ENCODE data around the gene SMPX. TPM values are rescaled to one million over a fixed set of nuclear protein-coding genes. Genes with fewer than 3 reads are reported as not detected.

Gene SMPX
- polyA plus RNA-seq, 3 donors: not detected

DNA sequence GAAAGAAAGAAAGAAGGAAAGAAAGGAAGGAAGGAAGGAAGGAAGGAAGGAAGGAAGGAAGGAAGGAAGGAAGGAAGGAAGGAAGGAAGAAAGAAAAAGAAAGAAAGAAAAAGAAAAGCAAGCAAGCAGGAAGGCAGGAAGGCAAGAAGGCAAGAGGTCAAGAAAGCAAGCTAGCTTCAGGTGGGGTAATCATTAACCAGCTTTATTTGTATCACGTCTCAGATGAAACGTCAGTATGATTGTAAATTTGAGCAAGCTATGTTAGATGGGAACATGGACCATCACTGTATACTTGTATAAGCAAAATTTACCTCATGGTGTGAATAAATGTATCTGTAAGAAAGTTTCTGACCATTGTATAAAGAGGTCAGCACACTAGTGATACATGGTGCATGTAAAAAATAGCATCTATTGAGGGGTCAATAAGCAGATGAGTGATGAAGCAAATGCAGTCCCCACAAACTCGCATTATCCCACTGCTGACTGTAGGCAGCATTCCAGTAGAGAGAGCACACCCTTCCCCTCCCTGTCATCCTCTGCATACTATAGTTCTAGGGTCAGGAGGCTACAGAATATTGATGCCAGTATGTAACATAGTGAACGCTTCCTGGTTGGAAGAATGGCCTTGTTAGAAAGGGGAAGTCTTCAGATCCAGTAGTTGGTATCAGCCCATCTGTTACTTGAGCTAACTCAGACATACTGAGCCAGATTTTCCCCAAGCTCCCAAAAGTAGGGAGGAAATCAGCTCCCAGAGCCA is 83.3 kb downstream of the SMPX start:
- Histone ChIP-seq H3K4me2 (replicated peaks; ENCODE audit: extremely low read depth, low read length, poor library complexity, severe bottlenecking) (no peak overlapping the region), H4K20me1 (ENCODE audit: insufficient read depth, low read length) (no peaks in the 10 kb centered on the region), H3K79me2 (ENCODE audit: insufficient read depth, low read length) (no peaks in the 10 kb centered on the region), H3K4me3 (replicated peaks in 1 of 3; ENCODE audit: low read depth in 2 of 3, low read length in 3 of 3) (no peak overlapping the region), H3K27me3 (ENCODE audit: control insufficient read depth in 2 of 2, insufficient read depth in 2 of 2, low read length in 2 of 2) (no peaks in the 10 kb centered on the region), H2AFZ (ENCODE audit: insufficient read depth, low read depth, low read length, poor library complexity, severe bottlenecking) (no peak overlapping the region), H3K36me3 (replicated peaks in 1 of 2; ENCODE audit: control insufficient read depth in 1 of 2, insufficient read depth in 2 of 2, low read length in 2 of 2) (no peaks in the 10 kb centered on the region), H3K9ac (ENCODE audit: insufficient read depth, low read length, poor library complexity, severe bottlenecking) (no peak overlapping the region), H3K27ac (ENCODE audit: low read depth in 1 of 2, low read length in 2 of 2) (no peak overlapping the region), H3K9me3 (replicated peaks in 1 of 2; ENCODE audit: control insufficient read depth in 1 of 2, insufficient read depth in 1 of 2, low read length in 2 of 2) (no peaks in the 10 kb centered on the region), H3K4me1 (ENCODE audit: control insufficient read depth in 1 of 2, insufficient read depth in 2 of 2, low read length in 2 of 2) (no peaks in the 10 kb centered on the region)
- H3K27me3 Mint-ChIP-seq (ENCODE audit: low read depth in 3 of 3): peaks cover 0 to 5% (median 1%) of the 10 kb centered on the region in 3 donors
- no peak overlapping the region for H3K4me3 Mint-ChIP-seq
- H3K4me1 Mint-ChIP-seq: no peaks in the 10 kb centered on the region
- intact Hi-C loops (cut with micrococcal nuclease): no loop called here
- TF ChIP-seq, protein P1, sequence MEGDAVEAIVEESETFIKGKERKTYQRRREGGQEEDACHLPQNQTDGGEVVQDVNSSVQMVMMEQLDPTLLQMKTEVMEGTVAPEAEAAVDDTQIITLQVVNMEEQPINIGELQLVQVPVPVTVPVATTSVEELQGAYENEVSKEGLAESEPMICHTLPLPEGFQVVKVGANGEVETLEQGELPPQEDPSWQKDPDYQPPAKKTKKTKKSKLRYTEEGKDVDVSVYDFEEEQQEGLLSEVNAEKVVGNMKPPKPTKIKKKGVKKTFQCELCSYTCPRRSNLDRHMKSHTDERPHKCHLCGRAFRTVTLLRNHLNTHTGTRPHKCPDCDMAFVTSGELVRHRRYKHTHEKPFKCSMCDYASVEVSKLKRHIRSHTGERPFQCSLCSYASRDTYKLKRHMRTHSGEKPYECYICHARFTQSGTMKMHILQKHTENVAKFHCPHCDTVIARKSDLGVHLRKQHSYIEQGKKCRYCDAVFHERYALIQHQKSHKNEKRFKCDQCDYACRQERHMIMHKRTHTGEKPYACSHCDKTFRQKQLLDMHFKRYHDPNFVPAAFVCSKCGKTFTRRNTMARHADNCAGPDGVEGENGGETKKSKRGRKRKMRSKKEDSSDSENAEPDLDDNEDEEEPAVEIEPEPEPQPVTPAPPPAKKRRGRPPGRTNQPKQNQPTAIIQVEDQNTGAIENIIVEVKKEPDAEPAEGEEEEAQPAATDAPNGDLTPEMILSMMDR (IDR thresholded peaks at IDR 0.05): no peak
- no peaks in the 10 kb centered on the region for H3K36me3 Mint-ChIP-seq
- peaks cover 0 to 5% (median 2%) of the 10 kb centered on the region in 7 donors for H3K9me3 Mint-ChIP-seq
- H3K27ac Mint-ChIP-seq: no peak overlapping the region
- no CpG with 5 or more reads among the region's 4 CpGs for WGBS (ENCODE audit: insufficient coverage)
- DNase-seq: no peak

DNA sequence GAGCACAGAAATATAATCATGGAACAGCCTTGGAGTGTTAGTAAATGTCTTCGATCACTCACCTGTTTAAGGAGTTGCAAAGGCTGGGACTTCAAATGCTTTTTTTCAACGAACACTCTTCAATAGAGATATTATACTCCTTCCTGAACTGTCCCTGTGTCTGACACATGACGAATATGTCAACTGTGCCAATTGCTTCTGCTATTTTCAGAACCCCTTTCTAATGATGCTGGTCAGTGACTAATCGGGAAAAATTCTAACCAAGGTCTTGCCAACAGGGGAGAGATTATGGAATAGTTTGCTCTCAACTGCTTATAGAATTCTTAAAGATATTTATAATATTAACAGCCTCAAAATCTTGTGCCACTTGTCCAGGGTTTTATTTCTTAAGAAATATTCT is 91.2 kb downstream of the SMPX start:
- Histone ChIP-seq H3K4me2 (replicated peaks; ENCODE audit: extremely low read depth, low read length, poor library complexity, severe bottlenecking) (no peak overlapping the region), H3K27ac (ENCODE audit: low read depth in 1 of 2, low read length in 2 of 2) (no peak overlapping the region), H3K9ac (ENCODE audit: insufficient read depth, low read length, poor library complexity, severe bottlenecking) (no peak overlapping the region), H4K20me1 (ENCODE audit: insufficient read depth, low read length) (no peaks in the 10 kb centered on the region), H3K4me1 (ENCODE audit: control insufficient read depth in 1 of 2, insufficient read depth in 2 of 2, low read length in 2 of 2) (no peaks in the 10 kb centered on the region), H2AFZ (ENCODE audit: insufficient read depth, low read depth, low read length, poor library complexity, severe bottlenecking) (no peak overlapping the region), H3K79me2 (ENCODE audit: insufficient read depth, low read length) (no peaks in the 10 kb centered on the region), H3K27me3 (ENCODE audit: control insufficient read depth in 2 of 2, insufficient read depth in 2 of 2, low read length in 2 of 2) (no peaks in the 10 kb centered on the region), H3K36me3 (replicated peaks in 1 of 2; ENCODE audit: control insufficient read depth in 1 of 2, insufficient read depth in 2 of 2, low read length in 2 of 2) (no peaks in the 10 kb centered on the region), H3K9me3 (replicated peaks in 1 of 2; ENCODE audit: control insufficient read depth in 1 of 2, insufficient read depth in 1 of 2, low read length in 2 of 2) (no peaks in the 10 kb centered on the region), H3K4me3 (replicated peaks in 1 of 3; ENCODE audit: low read depth in 2 of 3, low read length in 3 of 3) (no peak overlapping the region)
- H3K4me1 Mint-ChIP-seq: no peaks in the 10 kb centered on the region
- DNase-seq: no peak
- H3K9me3 Mint-ChIP-seq: peaks cover 0 to 3% (median 0%) of the 10 kb centered on the region in 7 donors
- H3K27me3 Mint-ChIP-seq (ENCODE audit: low read depth in 3 of 3): peaks cover 6 to 9% (median 8%) of the 10 kb centered on the region in 3 donors
- no peak overlapping the region for H3K27ac Mint-ChIP-seq
- intact Hi-C loops (cut with micrococcal nuclease): no loop called here
- no peak overlapping the region for H3K4me3 Mint-ChIP-seq
- no peaks in the 10 kb centered on the region for H3K36me3 Mint-ChIP-seq
- TF ChIP-seq, protein P1 (IDR thresholded peaks at IDR 0.05): no peak
- WGBS (ENCODE audit: insufficient coverage): 86% methylated on average over 1 of the region's 4 CpGs
